ENCODE data around the gene PLEKHH2.

The PLEKHH2 gene

GRCh38 chr2:43812006-43812405 lies 174.9 kb downstream of the PLEKHH2 start:
- Histone ChIP-seq H3K27me3 (ENCODE audit: insufficient read depth, low read length, poor library complexity) (no peaks in the 10 kb centered on the region), H3K27ac (ENCODE audit: low read length) (no peak overlapping the region), H3K4me2 (ENCODE audit: insufficient read depth, low read length) (no peak overlapping the region), H3K4me3 (ENCODE audit: low read depth in 1 of 2, low read length in 2 of 2) (no peak overlapping the region), H3K9ac (ENCODE audit: low read depth, low read length) (no peak overlapping the region), H3K79me2 (ENCODE audit: insufficient read depth, low read length) (no peaks in the 10 kb centered on the region), H3K36me3 (ENCODE audit: insufficient read depth, low read length) (no peaks in the 10 kb centered on the region), H4K20me1 (ENCODE audit: insufficient read depth, low read length) (no peaks in the 10 kb centered on the region), H3K9me3 (ENCODE audit: insufficient read depth, low read length, severe bottlenecking) (no peaks in the 10 kb centered on the region), H3K4me1 (ENCODE audit: insufficient read depth, low read length) (no peaks in the 10 kb centered on the region), H2AFZ (ENCODE audit: low read depth, low read length) (no peak overlapping the region)
- TF ChIP-seq EZH2 (IDR thresholded peaks at IDR 0.05; ENCODE audit: borderline replicate concordance, low read depth, low read length, severe bottlenecking) (no peak), CTCF (IDR thresholded peaks at IDR 0.05; ENCODE audit: borderline replicate concordance, extremely low read depth, low read length, poor library complexity, severe bottlenecking) (no peak)
- no peak for ATAC-seq (ENCODE audit: insufficient read depth, low read depth)
- no peak for DNase-seq

GRCh38 chr2:43812947-43813346 lies 175.9 kb downstream of the PLEKHH2 start:
- no peak overlapping the region for H3K4me3 ChIP-seq (ENCODE audit: low read depth in 1 of 2, low read length in 2 of 2)
- H3K4me2 ChIP-seq (ENCODE audit: insufficient read depth, low read length): no peak overlapping the region
- no peaks in the 10 kb centered on the region for H4K20me1 ChIP-seq (ENCODE audit: insufficient read depth, low read length)
- H2AFZ ChIP-seq (ENCODE audit: low read depth, low read length): no peak overlapping the region
- TF ChIP-seq EZH2 (IDR thresholded peaks at IDR 0.05; ENCODE audit: borderline replicate concordance, low read depth, low read length, severe bottlenecking): no peak
- no peak for TF ChIP-seq CTCF (IDR thresholded peaks at IDR 0.05; ENCODE audit: borderline replicate concordance, extremely low read depth, low read length, poor library complexity, severe bottlenecking)
- no peaks in the 10 kb centered on the region for H3K9me3 ChIP-seq (ENCODE audit: insufficient read depth, low read length, severe bottlenecking)
- H3K27me3 ChIP-seq (ENCODE audit: insufficient read depth, low read length, poor library complexity): no peaks in the 10 kb centered on the region
- no peaks in the 10 kb centered on the region for H3K4me1 ChIP-seq (ENCODE audit: insufficient read depth, low read length)
- no peak overlapping the region for H3K27ac ChIP-seq (ENCODE audit: low read length)
- H3K9ac ChIP-seq (ENCODE audit: low read depth, low read length): no peak overlapping the region
- H3K79me2 ChIP-seq (ENCODE audit: insufficient read depth, low read length): no peaks in the 10 kb centered on the region
- no peaks in the 10 kb centered on the region for H3K36me3 ChIP-seq (ENCODE audit: insufficient read depth, low read length)
- no peak for ATAC-seq (ENCODE audit: insufficient read depth, low read depth)
- no peak for DNase-seq

- Histone ChIP-seq H3K4me2 (ENCODE audit: insufficient read depth, low read length) (no peak overlapping the region), H3K27ac (ENCODE audit: low read length) (no peak overlapping the region), H3K36me3 (ENCODE audit: insufficient read depth, low read length) (no peaks in the 10 kb centered on the region), H3K9ac (ENCODE audit: low read depth, low read length) (no peak overlapping the region), H3K4me3 (ENCODE audit: low read depth in 1 of 2, low read length in 2 of 2) (no peak overlapping the region), H2AFZ (ENCODE audit: low read depth, low read length) (no peak overlapping the region), H4K20me1 (ENCODE audit: insufficient read depth, low read length) (no peaks in the 10 kb centered on the region), H3K79me2 (ENCODE audit: insufficient read depth, low read length) (no peaks in the 10 kb centered on the region), H3K9me3 (ENCODE audit: insufficient read depth, low read length, severe bottlenecking) (no peaks in the 10 kb centered on the region), H3K4me1 (ENCODE audit: insufficient read depth, low read length) (no peaks in the 10 kb centered on the region), H3K27me3 (ENCODE audit: insufficient read depth, low read length, poor library complexity) (no peaks in the 10 kb centered on the region)
- ATAC-seq (ENCODE audit: insufficient read depth, low read depth): no peak
- no peak for TF ChIP-seq CTCF (IDR thresholded peaks at IDR 0.05; ENCODE audit: borderline replicate concordance, extremely low read depth, low read length, poor library complexity, severe bottlenecking)
- TF ChIP-seq EZH2 (IDR thresholded peaks at IDR 0.05; ENCODE audit: borderline replicate concordance, low read depth, low read length, severe bottlenecking): no peak
- DNase-seq: no peak
Measured at GRCh38 chr2:43814711-43815110, 177.7 kb downstream of the PLEKHH2 start.

All from DND-41 (cell line).